Inflammatory macrophage (primary cell): ENCODE results near the gene ARAP1.

Source experiments
- DNase-seq, 2 donors: peaks; one replicate each; pipeline ENCODE4 v3.0.0-alpha.2; 2020 to 2022

Gene ARAP1

GRCh38 chr11:72779495-72780128, 27.4 kb upstream of the ARAP1 start:
- no peak for DNase-seq

- DNase-seq: no peak
Measured at GRCh38 chr11:72778535-72779494, 26.6 kb upstream of the ARAP1 start.

DNA sequence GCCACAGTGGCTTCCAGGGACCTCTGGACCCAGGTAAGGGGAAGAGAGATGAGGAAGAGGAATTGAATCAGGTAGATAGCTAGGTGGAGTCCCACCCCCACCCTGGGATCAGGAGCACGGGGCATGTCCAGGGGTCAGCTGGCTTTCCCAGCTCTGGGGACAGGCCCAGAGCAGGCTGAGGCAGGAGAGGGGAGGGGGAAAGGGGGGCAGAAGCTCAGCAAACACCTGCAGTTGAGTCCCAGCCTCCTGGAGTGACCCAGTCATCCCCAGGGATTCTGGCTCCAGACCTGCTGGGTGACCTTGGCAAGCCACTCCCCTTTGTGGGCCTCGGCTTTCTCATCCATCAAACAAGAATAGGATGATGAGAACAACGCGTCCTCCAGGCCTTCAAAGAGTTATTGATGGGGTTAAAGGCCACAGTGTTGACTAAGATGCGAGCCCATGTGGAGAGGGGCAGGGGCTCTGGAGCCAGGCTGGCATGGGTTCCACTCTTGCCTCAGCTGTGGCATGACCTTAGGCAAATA, 25.6 kb upstream of the ARAP1 start:
- DNase-seq: no peak

- DNase-seq: no peak
Measured at GRCh38 chr11:72776844-72777754, 24.9 kb upstream of the ARAP1 start.

- no peak for DNase-seq
Measured at GRCh38 chr11:72776117-72776843, 24.1 kb upstream of the ARAP1 start.

DNA sequence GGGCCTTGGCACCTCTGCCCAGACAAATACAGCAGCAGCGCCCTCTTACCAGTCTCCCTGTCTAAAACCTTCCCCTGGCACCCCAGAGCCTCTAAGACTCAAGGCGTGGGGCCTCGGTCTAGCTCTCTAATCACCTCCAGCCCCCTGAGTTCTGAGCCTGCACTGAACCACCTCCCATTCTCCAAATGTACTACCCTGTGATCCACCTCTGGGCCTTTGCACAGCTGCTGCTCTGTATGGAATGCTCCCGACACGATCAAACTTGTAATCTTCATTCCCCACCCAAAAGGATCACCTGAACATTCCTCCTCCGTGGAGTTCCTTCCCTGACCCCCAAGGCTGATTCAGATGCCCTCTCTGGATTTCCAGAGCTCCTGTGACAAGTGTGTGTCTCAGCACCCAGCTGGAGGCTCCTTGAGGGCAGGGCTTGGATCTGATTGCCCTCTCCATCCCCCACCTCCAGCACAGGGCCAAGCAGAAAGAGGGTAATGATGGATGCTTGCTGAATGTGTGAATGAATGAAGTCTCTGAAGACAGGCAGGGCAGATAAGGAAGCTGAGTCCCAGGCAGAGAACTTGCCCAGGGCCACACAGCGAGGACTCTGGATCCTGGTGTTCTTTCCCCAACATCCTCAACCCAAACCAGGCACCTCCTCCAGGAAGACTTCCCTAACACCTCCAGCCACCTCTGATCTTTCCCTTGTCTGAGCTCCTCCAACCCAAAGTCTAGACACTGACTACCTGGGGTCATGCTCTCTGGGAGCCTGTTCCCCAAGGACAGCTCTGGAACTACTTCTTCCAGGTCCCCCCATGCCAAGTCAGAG, 23.3 kb upstream of the ARAP1 start:
- no peak for DNase-seq

DNA sequence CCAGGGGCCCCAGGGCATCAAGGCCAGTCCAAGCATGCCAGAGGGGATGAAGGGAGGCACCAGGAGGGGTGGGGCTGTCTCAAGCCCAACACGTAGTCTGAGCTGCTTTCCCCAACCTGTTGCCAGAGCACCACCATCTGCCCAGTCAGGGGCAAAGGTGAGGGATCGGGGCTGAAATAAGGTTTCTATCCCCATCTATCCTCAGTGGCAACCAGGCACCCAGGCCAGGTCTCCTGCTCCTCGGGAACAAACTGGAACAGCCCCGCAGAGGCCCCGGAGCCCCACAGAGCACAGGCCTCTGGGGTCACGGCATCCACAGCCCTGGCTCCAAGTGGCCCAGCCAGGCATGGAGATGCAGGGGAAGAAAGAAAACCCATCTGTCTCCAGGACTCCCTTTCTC, 22.3 kb upstream of the ARAP1 start:
- no peak for DNase-seq

DNA sequence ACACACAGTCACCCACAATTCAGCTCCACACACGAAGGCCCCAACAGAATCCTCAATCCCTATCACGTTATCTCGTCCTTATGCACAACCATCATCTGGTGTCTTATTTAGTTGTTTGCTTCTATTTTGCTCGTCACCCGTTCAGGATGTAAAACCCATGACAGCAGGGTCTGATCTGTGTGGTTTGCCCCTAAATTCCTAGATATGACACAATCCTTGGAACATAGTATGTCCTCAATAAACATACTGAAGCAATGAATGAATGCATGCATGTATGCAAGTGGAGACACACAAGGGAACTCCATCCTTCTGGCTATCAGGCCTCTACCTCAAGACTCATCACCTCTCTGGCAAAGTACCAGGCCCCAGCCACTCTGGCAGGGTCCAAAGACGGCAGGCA, 21.5 kb upstream of the ARAP1 start:
- DNase-seq: no peak

DNA sequence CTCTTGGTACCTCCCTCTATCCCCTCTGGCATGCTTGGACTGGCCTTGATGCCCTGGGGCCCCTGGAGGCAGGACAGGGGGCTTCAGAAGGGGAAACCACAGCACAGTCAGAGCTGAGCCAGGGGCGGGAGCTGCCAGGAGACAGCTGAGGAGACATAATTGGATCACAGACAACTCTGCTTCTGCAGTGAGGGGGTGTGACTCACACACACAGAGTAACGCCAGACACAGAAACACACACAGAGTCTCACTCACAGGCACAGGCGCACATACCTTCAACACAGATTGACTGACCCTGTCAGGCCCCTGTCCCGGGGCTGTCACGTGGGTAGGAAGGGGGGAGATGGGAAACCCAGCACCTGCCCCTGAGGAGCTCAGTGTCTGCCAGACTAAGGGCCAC, 21.1 kb upstream of the ARAP1 start:
- no peak for DNase-seq

DNA sequence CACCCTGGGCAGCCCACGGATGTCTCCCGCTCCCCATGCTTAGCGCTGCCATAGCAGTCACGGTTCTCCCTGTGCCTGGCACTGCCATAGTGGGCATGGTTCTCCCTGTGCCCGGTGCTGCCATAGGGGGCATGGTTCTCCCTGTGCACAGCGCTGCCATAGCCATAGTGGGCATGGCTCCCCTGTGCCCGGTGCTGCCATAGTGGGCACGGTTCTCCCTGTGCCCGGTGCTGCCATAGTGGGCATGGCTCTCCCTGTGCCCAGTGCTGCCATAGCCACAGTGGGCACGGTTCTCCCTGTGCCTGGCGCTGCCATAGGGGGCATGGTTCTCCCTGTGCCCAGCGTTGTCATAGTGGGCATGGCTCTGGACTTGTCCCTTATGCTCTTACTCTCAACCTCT, 19.9 kb upstream of the ARAP1 start:
- DNase-seq: no peak

- DNase-seq: no peak
Measured at GRCh38 chr11:72771507-72771906, 19.3 kb upstream of the ARAP1 start.

DNA sequence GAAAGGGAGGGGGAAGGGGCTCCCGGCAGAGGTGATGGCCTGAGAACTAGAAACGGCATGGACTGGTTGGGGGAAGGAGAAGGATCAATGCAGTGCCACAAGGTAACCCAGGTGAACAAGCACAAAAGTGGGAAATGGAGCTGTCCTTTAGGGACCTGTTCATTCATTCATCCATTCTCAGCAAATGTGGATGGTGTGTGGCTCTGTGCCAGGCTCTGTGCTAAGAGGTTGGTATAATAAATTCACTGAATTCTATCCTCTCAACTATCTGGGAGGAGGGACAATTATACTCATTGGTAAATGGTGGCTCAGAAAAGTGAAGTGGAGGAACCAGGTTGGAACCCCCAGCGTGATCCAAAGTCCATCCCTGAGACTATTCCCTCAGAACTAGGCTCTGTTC, 18.6 kb upstream of the ARAP1 start:
- DNase-seq: no peak

- DNase-seq: no peak
Measured at GRCh38 chr11:72769680-72770079, 17.5 kb upstream of the ARAP1 start.

- no peak for DNase-seq
Measured at GRCh38 chr11:72768581-72768980, 16.4 kb upstream of the ARAP1 start.

DNA sequence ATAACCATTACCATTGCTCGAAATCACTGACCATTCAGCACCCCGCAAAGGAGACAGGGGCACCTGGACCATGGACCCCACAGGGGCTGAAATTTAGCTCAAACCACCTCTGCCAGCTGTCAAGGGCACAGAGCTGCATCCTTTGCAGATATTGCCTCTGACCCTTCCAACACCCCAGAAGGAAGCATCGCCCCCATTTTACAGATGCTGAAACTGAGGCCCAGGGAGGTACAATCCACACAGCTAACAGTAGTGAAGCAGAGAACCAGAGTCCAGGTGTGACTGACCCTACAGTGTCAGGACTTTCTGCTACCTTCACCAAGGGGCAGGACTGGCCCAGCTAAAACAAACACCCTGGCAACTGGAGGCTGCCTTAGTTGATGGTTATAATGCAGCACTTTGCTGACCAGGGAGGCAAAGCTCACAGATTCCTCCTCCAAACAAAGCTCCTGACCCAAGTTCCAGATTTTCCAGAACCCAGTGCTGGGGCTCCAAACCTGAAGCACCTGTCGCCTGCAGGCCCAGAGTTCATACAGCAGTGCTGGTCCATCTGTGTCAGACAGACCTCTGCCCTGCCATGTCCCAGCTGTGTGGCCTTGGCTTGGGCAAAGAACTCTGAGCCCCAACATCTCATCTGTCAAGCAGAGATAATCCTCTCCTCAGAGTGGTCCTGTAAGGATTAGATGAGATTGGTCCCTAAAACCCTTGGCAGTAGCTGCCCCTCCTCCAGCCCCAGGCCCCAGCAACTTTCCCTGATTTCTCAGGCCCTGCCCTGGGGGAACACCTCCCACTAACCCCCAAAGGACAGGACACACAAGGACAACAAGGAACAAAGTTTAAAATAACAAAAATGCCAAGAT, 15.2 kb upstream of the ARAP1 start:
- no peak for DNase-seq

DNA sequence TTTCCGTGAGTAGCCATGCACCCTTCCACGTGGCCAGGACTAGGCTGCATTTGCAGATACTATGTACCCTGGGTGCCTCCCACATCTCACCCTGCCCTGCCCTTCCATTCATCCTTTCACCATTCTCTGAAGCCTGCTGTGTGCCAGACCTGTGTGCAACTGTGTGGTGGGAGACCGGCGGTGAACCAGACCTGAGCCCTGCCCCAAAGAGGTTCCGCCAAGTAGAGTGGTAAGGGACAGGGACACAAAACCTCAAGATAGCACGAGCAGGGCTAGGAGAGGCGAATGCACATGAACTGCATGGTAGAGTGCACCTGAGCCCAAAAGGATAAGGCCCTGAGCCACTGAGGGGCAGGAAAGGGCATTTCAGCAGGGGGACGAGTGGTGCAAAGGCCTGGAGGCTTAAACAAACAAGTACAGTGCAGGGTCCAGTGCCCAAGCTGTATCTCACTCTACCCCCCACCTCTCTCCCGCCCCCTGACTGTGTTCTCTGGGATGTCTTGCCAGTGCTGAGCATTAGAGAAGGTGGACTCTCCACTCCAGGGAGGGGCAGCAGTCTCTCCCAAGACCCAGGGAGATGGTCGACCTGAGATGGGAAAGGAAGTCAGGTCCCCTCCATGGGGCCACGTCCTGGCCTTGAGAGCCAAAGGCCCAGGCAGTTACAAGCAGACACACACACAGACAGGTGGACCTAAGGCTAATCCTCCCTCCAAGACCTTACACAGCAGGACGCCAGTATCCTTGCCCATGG, 14.1 kb upstream of the ARAP1 start:
- no peak for DNase-seq

DNA sequence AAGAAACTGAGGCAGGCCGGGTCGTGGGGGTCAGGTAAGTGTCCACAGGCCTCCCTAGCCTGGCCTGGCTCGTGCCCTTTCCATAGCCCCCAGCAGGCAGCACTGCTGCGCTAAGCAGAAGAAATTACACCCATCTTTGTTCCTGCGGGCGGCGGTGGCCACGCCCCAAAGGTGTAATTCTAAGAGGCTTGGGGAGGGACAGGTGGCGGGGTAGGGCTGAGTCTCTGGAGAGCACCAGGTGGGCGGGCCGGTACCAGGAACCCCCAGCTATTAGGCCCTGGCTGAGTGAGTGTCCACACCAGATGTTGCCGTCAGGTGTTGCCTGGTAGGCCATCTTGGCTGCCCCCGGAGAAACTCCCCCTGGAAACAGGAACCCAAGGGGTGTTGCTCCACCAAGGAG, 12.3 kb upstream of the ARAP1 start:
- DNase-seq: no peak

- DNase-seq: no peak
Measured at GRCh38 chr11:72763823-72764222, 11.6 kb upstream of the ARAP1 start.

DNA sequence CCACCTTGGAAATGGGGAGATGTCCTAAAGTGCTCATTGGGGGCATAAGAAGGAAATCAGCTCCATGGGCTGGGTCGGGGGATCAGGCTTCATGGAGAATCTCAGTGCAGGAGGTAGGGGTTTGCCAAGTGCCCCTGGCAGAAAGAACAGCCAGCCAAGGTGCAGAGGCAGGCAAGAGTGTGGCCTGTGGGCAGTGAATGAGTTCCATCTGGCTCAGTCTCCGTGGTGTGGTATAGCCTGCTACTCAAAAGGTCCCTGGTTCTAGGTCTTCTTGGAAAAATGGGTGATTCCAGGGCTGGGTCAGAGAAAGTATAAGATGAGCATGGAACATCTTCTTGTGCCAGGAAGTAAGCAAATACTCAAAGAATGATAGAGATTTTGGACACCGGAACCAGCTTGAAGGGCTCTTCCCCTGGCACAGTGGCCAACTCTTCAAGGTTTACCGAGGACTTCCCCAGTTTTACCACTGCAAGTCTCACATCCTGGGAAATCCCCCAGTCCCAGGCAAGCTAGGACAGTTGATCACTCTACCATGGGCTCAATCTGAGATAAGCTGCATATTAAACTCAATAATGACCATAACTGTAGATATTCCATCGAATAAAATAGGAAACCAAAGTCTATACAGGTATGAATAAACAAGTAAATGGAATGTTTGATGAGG, 10.6 kb upstream of the ARAP1 start:
- DNase-seq: peak in 1 of 2 donors; percentile 48
